ENCODE measurements around the gene CCDC185.

CCDC185 gene

DNA sequence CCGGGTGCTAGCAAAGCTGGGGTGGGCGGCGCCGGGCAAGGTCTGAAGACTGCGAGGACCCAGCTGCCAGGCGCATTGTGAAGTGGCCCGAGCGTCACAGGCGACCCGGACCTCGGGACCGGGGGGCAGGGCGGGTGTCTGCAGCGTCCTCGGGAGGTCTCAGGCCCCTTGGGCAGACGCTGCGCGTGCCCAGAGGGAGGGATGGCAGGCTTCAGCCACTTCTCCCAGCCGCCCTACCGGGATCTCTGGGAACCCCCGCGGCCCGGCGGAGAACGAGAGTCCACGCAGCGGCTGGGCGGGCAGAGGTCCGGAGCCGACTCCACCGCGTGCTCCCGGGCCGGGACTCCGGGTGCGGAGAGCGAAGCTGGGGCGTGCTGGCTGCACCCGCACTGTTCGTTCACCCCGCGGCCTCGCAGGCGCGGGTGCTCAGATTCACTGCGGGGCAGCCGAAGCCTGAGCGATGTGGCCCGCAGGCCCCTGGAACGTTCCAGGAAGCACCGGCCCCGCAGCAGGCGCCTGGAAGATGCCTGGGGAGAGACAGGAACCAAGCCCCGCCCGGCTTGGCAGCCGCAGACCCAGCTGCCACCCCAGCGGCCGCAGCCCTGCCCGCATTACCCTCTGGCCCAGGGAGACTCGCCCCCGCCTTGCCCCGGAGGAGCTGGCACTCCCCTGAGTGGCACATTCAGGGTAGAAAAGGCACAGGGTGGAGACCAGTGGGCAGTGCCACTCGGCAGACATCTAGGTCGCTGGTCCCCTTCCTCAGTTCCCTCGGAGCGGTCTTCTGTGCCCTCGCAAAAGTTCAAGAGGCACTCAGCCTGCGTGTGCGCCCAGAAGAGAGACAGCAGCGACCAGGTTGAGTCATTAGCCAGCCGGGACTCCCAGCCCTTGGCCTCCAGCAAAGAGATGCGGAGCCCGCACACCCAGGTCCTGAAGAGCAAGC, at the start of gene CCDC185:
CCDC185 (plus strand) TSS at position 141 of the 940 bp plus-strand sequence; CDS start at position 202, 61 bp downstream.
- no peak for DNase-seq (ENCODE audit: low spot score)
- TF ChIP-seq, protein P1, sequence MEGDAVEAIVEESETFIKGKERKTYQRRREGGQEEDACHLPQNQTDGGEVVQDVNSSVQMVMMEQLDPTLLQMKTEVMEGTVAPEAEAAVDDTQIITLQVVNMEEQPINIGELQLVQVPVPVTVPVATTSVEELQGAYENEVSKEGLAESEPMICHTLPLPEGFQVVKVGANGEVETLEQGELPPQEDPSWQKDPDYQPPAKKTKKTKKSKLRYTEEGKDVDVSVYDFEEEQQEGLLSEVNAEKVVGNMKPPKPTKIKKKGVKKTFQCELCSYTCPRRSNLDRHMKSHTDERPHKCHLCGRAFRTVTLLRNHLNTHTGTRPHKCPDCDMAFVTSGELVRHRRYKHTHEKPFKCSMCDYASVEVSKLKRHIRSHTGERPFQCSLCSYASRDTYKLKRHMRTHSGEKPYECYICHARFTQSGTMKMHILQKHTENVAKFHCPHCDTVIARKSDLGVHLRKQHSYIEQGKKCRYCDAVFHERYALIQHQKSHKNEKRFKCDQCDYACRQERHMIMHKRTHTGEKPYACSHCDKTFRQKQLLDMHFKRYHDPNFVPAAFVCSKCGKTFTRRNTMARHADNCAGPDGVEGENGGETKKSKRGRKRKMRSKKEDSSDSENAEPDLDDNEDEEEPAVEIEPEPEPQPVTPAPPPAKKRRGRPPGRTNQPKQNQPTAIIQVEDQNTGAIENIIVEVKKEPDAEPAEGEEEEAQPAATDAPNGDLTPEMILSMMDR (IDR thresholded peaks at IDR 0.05; ENCODE audit: extremely low read depth, missing control alignments), result no peak

- DNase-seq (ENCODE audit: low spot score), result no peak
- TF ChIP-seq, protein P1 (IDR thresholded peaks at IDR 0.05; ENCODE audit: extremely low read depth, missing control alignments), result no peak
These were observed 49.5 kb upstream of the CCDC185 start for GRCh38 chr1:223343692-223344091.

GRCh38 chr1:223344491-223344890, 48.7 kb upstream of the CCDC185 start:
- DNase-seq (ENCODE audit: low spot score), result no peak
- TF ChIP-seq, protein P1 (IDR thresholded peaks at IDR 0.05; ENCODE audit: extremely low read depth, missing control alignments), result no peak

- TF ChIP-seq, protein P1 (IDR thresholded peaks at IDR 0.05; ENCODE audit: extremely low read depth, missing control alignments), result no peak
- DNase-seq (ENCODE audit: low spot score), result no peak
These were observed 47.5 kb upstream of the CCDC185 start for GRCh38 chr1:223345720-223346119.

GRCh38 chr1:223346311-223346710, 46.9 kb upstream of the CCDC185 start:
- no peak for DNase-seq (ENCODE audit: low spot score)
- TF ChIP-seq, protein P1 (IDR thresholded peaks at IDR 0.05; ENCODE audit: extremely low read depth, missing control alignments), result no peak

DNA sequence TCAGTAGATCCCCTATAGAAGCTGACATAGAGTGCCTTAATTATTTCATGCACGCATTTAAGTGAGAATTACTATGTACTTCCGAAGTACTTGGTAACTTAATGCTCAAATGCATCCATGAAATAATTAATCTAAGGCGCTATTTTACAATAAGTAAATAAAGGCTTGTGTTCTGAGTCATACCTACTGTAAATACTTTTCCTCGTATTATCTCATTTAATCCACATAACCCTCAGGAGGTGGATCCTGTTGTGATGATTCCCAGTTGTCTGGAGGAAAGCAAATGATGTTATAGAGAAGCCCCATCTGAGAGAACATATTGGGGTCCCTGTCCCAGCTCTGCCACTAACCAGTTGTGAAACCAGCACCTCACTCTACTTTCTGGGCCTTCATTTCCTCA, 45.6 kb upstream of the CCDC185 start:
- TF ChIP-seq, protein P1 (IDR thresholded peaks at IDR 0.05; ENCODE audit: extremely low read depth, missing control alignments), result no peak
- DNase-seq (ENCODE audit: low spot score), result no peak

GRCh38 chr1:223348439-223348838, 44.8 kb upstream of the CCDC185 start:
- TF ChIP-seq, protein P1 (IDR thresholded peaks at IDR 0.05; ENCODE audit: extremely low read depth, missing control alignments), result no peak
- no peak for DNase-seq (ENCODE audit: low spot score)
